Measurements from ENCODE around the gene RASGRP4.

DNA sequence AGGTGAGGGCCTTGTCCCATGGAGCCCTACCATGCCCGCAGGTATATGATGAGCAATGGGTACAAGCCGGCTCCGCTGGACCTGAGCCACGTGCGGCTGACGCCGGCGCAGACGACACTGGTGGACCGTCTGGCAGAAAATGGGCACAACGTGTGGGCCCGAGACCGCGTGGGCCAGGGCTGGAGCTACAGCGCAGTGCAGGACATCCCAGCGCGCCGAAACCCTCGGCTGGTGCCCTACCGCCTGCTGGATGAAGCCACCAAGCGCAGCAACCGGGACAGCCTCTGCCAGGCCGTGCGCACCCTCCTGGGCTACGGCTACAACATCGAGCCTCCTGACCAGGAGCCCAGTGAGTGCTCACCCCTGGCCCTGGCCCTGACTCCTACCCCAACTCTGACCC lies 40.0 kb upstream of the RASGRP4 start:
- TF ChIP-seq, protein P1, sequence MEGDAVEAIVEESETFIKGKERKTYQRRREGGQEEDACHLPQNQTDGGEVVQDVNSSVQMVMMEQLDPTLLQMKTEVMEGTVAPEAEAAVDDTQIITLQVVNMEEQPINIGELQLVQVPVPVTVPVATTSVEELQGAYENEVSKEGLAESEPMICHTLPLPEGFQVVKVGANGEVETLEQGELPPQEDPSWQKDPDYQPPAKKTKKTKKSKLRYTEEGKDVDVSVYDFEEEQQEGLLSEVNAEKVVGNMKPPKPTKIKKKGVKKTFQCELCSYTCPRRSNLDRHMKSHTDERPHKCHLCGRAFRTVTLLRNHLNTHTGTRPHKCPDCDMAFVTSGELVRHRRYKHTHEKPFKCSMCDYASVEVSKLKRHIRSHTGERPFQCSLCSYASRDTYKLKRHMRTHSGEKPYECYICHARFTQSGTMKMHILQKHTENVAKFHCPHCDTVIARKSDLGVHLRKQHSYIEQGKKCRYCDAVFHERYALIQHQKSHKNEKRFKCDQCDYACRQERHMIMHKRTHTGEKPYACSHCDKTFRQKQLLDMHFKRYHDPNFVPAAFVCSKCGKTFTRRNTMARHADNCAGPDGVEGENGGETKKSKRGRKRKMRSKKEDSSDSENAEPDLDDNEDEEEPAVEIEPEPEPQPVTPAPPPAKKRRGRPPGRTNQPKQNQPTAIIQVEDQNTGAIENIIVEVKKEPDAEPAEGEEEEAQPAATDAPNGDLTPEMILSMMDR (IDR thresholded peaks at IDR 0.05), result no peak
- TF ChIP-seq POLR2AphosphoS5 (IDR thresholded peaks at IDR 0.05), result no peak

Data from breast epithelium (tissue), 3 donors.